ENCODE data around the gene STARD7.
"Not testable (repeated sequence)": the region's sequence is repeated elsewhere in the genome, so short reads cannot be mapped to it uniquely, and the experiment has no call there.

Gene STARD7

DNA sequence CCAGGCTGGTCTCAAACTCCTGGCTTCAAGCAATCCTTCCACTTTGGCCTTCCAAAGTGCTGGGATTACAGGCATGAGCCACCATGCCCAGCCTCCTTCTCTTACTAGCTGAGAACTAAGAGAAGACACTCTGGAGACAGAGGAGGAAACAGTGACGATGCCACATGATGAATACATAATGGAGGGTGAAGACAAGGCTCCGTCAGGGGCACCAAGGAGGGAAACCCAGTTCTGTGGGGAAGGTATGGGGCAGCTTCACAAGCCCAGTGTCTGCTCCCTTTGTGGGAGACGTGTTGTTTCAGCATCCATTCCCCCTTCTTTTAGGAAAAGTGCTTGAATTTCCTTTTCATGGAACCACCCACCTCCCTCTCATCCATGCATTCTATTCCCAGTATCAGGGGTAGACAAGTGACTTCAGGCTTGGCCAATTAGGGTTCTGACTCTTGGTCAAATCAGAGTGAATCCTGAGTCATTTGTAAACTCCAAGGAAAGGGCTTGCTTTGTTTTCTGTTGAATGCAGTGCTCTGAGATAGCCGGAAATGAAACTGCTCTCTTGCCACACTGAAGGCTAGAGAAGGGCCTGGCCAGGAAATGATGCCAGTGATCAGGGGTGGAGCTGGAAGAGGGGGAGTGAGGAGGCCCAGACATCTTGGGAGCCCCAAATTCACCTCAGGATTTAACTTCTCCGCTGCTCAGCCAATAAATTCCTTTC, 33.4 kb upstream of the STARD7 start:
- Mint-ChIP-seq H3K4me3 (peak overlapping the region; percentile 63 to 75), H3K9me3 (peaks cover 8% of the 10 kb centered on the region in 2 donors), H3K27me3 (no peaks in the 10 kb centered on the region), H3K27ac (peak overlapping the region; percentile 85 to 94), H3K4me1 (peaks cover 56% of the 10 kb centered on the region)
- peak; percentile 47 to 77 for DNase-seq
- ATAC-seq: peak; percentile 96

DNA sequence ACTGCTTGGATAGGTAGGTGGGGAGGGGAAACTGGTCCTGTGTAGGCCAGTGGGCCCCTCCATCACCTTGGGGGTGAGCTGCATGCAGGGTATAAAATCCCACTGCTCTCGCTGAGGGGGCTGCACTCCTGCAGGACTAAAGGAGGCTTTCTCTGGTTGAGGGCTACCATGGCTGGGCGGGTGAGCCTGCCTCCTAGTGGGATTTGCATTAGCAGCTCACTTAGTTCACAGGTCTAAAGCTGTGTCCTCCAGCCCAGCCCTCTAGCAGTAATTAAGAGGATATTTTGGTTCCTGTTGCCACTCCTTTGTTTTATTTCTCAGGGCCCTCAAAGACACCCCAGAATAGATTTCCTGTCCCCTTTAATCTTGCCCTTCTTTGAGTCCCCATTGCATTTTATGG, 32.6 kb upstream of the STARD7 start:
- H3K27me3 Mint-ChIP-seq: no peaks in the 10 kb centered on the region
- peaks cover 48% of the 10 kb centered on the region for H3K4me1 Mint-ChIP-seq
- DNase-seq (no peak), ATAC-seq (no peak)
- peak overlapping the region; percentile 63 to 75 for H3K4me3 Mint-ChIP-seq
- H3K27ac Mint-ChIP-seq: peak overlapping the region; percentile 85 to 94
- peaks cover 7 to 8% of the 10 kb centered on the region in 2 donors for H3K9me3 Mint-ChIP-seq

DNA sequence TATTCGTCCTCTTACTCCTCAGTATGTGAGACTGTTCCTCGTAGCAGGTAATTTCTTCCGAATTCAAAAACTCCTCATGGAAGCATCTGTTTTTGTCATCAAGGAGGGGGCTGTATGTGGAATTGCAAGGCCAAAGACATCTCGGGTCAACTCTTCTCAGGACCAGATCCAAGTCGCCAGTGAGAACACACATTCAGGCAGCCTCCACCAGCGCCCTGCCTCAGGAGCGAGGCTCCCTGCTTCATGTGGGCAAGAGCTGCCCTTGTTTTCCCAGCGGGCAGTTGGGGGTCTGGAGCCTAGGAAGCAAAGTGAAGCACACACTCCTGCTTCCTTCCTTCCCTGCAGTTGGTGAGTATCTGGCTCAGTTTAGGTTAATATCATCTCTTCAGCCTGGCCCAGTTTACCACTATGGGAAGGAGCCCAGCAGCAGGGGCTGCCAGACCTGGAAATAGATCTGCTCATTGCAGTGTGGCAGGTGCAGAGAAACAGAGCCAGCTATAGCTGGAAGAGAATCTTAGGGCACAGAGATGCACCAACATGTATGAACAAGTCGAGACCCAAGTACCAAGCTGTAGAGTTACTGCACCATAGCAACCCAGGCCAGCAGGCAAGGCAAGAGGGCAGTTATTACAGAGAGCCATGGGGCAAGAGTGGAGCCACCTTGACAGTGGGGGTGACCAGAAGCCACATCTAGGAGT, 31.9 kb upstream of the STARD7 start:
- DNase-seq (no peak), ATAC-seq (no peak)
- Mint-ChIP-seq H3K9me3 (peaks cover 0 to 1% of the 10 kb centered on the region in 2 donors), H3K4me1 (peaks cover 41% of the 10 kb centered on the region), H3K4me3 (no peak overlapping the region), H3K27me3 (no peaks in the 10 kb centered on the region), H3K27ac (peak overlapping the region in 1 of 2 donors; percentile 29)

DNA sequence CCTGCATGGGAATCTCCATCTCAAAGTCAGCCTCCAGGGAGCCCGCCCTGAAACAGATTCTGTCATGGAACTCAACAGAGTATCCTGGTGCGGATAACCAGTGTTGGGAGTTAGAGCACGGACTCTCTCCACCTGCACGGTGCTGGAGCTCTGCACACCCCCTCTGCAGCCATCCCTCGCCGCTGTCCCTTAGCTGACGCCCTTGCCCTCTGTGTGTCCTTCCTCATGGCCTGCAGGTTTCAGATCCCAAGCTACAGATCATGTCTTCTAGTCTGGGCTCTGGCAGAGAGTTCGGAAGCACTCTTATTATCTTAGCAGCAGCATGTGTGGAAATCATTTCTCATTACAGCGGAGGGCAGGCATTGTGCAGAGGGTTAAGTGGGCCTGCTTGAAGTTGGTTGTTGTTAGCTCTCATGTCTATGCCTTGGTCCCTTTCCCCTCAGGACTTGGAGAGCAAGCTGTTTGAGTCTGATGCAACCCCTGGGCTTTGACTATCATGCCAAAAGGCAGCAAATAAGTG, 31.2 kb upstream of the STARD7 start:
- no peaks in the 10 kb centered on the region for H3K9me3 Mint-ChIP-seq
- no peaks in the 10 kb centered on the region for H3K27me3 Mint-ChIP-seq
- DNase-seq (no peak), ATAC-seq (no peak)
- no peak overlapping the region for H3K27ac Mint-ChIP-seq
- no peak overlapping the region for H3K4me3 Mint-ChIP-seq
- H3K4me1 Mint-ChIP-seq: peaks cover 34% of the 10 kb centered on the region

DNA sequence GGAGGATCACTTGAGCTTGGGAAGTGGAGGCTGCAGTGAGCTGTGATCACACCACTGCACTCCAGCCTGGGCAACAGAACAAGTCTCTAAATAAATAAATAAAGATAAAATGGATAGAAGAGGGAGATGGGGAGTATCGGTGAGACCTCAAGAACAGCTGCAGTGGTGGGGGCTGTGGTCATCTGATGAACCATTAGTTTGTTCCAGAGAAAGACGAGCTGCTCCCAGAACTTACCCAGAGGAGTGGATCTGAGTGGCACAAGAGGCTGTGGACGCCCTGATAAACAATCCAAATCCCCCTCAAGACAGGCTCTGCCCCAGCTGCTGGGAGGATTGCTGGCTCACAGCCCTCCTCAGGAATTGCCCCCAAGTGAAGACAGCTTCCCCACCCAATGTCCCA, 30.5 kb upstream of the STARD7 start:
- H3K9me3 Mint-ChIP-seq: no peaks in the 10 kb centered on the region
- peaks cover 30% of the 10 kb centered on the region for H3K4me1 Mint-ChIP-seq
- ATAC-seq (no peak), DNase-seq (no peak)
- H3K27ac Mint-ChIP-seq: no peak overlapping the region
- no peak overlapping the region for H3K4me3 Mint-ChIP-seq
- H3K27me3 Mint-ChIP-seq: no peaks in the 10 kb centered on the region

DNA sequence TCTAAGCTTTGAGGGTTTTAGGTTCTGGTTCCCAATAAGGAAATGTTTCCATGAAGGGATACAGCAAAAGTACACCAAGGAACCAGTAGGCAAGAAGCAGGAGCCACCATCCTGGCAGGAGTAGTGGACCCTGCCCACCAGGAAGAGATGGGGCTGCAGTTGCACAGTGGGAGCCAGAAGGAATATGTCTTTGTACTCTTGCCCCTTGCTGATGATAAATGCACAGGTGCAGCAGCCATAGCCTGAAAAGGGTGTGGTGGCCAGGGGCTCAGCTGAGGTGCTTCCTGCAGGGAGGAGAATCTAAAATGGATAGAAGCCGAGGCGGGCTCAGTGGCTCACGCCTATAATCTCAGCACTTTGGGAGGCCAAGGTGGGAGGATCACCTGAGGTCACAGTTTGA, 29.6 kb upstream of the STARD7 start:
- H3K4me3 Mint-ChIP-seq: no peak overlapping the region
- no peak overlapping the region for H3K27ac Mint-ChIP-seq
- no peaks in the 10 kb centered on the region for H3K9me3 Mint-ChIP-seq
- no peaks in the 10 kb centered on the region for H3K27me3 Mint-ChIP-seq
- no peak for DNase-seq
- no peak for ATAC-seq
- H3K4me1 Mint-ChIP-seq: peaks cover 29% of the 10 kb centered on the region

DNA sequence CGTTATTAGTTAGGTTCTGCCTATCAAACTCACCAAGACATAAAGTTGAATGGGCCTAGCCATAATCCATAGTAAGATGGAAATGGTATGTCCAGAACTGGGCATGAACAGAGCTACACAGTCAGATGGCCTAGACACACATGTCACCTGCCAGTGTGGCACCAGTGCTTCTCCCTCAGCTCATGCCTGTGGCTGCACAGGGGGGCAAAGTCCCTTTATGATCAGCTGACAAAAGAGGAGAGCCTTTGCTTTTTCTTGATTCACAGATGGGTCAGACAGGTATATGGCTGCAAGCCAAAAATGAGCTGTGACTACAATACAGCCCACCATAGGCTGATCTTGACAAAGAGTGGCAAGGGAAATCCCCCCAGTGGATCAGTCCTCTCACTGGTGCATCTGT, 28.3 kb upstream of the STARD7 start:
- H3K4me3 Mint-ChIP-seq: no peak overlapping the region
- ATAC-seq (no peak), DNase-seq (no peak)
- H3K9me3 Mint-ChIP-seq: no peaks in the 10 kb centered on the region
- H3K4me1 Mint-ChIP-seq: peaks cover 15% of the 10 kb centered on the region
- H3K27me3 Mint-ChIP-seq: no peaks in the 10 kb centered on the region
- peak overlapping the region in 1 of 2 donors; percentile 20 for H3K27ac Mint-ChIP-seq

DNA sequence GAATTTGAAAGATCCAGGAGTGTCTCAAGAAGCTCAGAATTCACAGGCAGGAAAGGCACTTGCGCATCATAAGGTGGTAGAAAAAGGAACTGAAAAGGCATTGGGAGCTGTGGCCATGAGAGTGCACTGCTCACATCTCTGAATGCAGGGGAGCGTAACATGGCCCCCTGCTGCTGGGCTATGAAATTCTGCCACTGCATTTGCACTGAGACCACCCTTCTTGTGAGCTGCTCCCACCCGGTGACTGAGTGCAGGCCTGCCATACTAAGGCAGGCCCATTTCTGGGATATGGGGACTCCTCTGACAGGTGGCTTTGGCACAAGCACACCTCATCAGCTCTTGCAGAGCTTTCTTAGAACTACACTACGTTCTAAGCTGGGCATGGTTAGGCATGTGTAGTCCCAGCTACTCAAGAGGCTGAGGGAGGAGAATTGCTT, 25.3 kb upstream of the STARD7 start:
- no peak overlapping the region for H3K27ac Mint-ChIP-seq
- H3K4me1 Mint-ChIP-seq: no peaks in the 10 kb centered on the region
- ATAC-seq: no peak
- DNase-seq: no peak
- H3K9me3 Mint-ChIP-seq: no peaks in the 10 kb centered on the region
- H3K4me3 Mint-ChIP-seq: no peak overlapping the region
- H3K27me3 Mint-ChIP-seq: no peaks in the 10 kb centered on the region

DNA sequence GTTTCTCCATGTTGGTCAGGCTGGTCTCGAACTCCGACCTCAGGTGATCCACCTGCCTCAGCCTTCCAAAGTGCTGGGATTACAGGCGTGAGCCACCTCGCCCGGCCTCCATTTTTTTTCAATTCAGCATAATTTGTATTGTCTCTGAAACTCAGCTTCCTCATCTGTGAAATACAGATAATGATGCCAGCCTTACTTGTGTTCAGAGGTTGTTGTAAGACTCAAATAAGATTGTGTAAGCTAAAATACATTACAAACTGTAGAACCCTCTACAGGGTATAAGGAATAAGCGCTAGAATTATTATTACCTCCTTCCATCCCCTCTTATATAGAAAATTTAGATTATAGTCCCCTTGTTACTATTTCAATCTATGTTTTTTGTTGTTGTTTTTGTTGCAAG, 24.8 kb upstream of the STARD7 start:
- Mint-ChIP-seq H3K9me3 (no peaks in the 10 kb centered on the region), H3K27ac (no peak overlapping the region), H3K4me1 (no peaks in the 10 kb centered on the region), H3K27me3 (no peaks in the 10 kb centered on the region), H3K4me3 (no peak overlapping the region)
- DNase-seq (no peak), ATAC-seq (no peak)

DNA sequence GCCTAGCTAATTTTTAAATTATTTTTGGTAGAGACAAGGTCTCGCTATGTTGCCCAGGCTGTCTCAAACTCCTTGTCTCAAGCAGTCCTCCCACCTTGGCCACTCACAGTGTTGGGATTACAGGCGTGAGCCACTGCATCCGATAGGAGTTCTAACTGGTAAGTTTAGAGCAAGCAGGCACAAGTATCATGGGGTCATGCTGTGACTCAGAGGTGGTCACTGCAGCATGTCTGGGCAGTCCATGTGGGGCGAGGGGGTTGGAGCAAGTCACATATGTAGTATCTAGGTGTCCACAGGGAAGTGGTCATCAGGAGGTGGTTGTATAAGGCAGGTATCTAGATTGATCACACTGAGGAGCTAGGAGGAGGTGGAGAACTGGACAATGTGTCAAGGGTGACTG, 22.7 kb upstream of the STARD7 start:
- no peaks in the 10 kb centered on the region for H3K9me3 Mint-ChIP-seq
- no peaks in the 10 kb centered on the region for H3K27me3 Mint-ChIP-seq
- ATAC-seq (no peak), DNase-seq (no peak)
- no peaks in the 10 kb centered on the region for H3K4me1 Mint-ChIP-seq
- H3K27ac Mint-ChIP-seq: no peak overlapping the region
- H3K4me3 Mint-ChIP-seq: no peak overlapping the region

DNA sequence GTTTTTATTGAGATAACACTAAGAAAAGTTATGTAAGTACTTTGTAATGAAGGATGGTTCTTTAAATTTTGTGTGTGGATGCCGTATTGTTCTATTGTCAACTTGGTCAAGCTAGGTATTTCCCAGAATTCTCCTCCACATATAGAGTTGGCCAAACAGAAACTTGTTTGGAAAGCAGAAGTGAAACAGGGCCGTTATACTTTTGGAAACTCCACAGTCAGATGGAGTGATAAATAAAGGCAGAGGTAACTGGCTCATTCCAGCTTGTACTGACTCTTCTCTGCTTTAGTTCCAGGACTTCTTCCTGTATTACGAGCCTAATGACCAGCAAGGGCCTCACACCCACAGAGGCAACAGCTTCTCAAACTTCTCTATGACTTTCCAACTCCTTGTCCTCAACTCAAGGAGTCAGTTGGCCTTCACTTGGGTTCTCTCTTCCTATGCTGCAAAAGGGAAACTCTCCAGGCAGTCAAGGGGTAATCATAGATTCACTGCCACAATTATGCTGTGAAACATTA, 16.4 kb upstream of the STARD7 start:
- Mint-ChIP-seq H3K27ac (no peak overlapping the region), H3K4me3 (no peak overlapping the region), H3K9me3 (no peaks in the 10 kb centered on the region), H3K4me1 (peaks cover 9% of the 10 kb centered on the region), H3K27me3 (no peaks in the 10 kb centered on the region)
- DNase-seq (no peak), ATAC-seq (no peak)

DNA sequence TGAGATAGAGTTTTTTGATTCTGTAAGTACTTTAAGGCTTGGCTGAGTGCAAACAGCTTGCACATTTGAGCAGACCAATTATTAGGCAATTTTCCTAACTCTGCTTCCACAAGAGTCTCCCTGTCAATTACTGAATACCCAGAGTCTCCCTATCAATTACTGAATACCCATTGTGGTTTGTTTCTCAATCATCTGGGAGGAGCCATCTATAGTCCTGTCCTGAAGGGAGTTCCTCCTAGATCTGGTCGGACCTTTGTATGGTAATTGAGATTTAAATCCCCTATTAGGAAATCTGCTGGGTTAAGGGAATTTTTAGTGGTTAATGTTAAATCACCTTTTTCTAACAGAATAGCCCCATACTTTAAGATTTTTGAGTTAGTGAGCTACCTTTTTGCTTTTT, 12.5 kb upstream of the STARD7 start:
- not testable (repeated sequence) for H3K27ac Mint-ChIP-seq, H3K4me1 Mint-ChIP-seq, DNase-seq, H3K9me3 Mint-ChIP-seq, H3K4me3 Mint-ChIP-seq, H3K27me3 Mint-ChIP-seq, ATAC-seq

DNA sequence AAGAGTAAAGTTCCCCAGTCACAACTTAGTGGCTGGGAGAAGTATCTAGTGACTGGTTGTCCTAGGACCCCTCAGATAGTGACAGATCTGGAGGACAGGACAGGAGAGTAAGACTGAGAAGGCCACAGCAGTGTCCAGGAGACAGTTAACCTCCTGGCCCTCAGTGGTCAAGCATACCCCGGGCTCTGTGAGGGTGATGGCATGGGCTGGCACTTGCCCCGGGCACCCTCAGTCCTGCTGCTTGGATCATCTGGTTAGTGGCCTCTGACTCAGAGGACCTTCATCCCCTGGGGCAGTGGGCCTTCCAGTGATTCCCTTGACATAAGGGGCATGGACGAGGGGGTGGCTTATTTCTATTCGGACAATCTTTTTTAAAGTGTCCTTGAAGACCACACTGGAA, 11.3 kb upstream of the STARD7 start:
- not testable (repeated sequence) for ATAC-seq, DNase-seq, H3K4me3 Mint-ChIP-seq, H3K4me1 Mint-ChIP-seq, H3K27me3 Mint-ChIP-seq, H3K27ac Mint-ChIP-seq, H3K9me3 Mint-ChIP-seq

DNA sequence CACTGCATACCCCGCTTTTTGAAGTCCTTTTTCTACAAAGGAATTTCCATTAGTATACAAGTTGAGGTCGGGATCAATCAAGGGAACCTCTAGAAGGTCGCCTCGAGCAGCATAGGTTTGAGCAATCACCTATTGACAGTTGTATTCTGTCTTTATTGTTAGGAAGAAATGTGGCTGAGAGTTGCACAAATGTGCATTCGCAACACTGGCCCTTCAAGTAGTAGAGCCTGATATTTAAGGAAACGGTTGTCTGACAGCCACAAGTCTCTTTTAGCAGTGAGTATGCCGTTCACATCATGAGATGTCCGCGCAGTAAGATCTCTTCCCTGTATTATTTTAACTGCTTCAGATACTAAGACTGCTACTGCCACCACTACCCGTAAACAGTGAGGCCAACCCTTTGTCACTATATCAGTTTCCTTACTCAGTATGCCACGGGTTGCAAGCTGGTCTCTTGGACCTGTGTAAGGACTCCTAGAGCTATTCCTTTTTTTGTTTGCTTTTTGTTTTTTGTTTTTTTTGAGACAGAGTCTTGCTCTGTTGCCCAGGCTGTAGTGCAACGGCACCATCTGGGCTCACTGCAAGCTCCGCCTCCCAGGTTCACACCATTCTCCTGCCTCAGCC, 10.0 kb upstream of the STARD7 start:
- H3K9me3 Mint-ChIP-seq: no peaks in the 10 kb centered on the region
- H3K4me3 Mint-ChIP-seq: no peak overlapping the region
- no peaks in the 10 kb centered on the region for H3K4me1 Mint-ChIP-seq
- DNase-seq (no peak), ATAC-seq (no peak)
- no peak overlapping the region for H3K27ac Mint-ChIP-seq
- H3K27me3 Mint-ChIP-seq: no peaks in the 10 kb centered on the region

DNA sequence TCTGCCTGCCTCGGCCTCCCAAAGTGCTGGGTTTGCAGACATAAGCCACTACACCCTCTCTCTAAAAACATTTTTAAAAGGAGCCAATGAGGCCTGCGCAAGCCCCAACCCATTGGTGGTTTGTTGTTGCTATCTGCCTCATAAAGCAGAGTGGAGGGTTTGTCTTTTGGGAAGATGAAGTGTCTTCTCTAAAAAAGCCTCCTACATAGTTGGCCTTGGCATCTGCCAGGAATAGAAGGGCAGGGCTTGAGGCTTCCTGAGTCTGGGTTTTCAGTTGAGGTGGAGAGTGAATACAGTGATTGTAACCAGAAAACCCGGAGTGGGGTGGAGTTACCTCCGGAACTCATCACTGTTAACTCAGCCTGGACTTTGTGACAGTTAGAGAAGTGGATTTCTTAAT, 5.9 kb upstream of the STARD7 start:
- DNase-seq (no peak), ATAC-seq (no peak)
- H3K4me3 Mint-ChIP-seq: no peak overlapping the region
- no peaks in the 10 kb centered on the region for H3K27me3 Mint-ChIP-seq
- no peaks in the 10 kb centered on the region for H3K9me3 Mint-ChIP-seq
- peaks cover 16% of the 10 kb centered on the region for H3K4me1 Mint-ChIP-seq
- no peak overlapping the region for H3K27ac Mint-ChIP-seq

DNA sequence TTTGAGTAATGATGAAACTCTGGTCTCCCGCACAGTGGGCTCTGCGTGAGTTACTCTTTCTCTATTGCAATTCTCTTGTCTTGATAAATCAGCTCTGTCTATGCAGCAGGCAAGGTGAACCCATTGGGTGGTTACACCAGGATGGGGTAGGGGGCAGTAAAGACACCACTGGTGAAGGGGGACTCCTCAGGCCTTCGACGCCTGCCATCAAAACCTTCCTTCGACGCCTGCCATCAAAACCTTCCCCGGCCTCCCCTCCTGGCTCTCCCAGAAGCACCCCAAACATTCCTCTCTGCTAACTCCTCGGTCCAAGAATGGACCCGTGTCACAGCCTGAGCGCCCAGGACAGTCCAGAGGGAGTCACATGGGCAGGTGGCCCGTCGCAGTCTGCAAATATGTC, 4.8 kb upstream of the STARD7 start:
- H3K9me3 Mint-ChIP-seq: no peaks in the 10 kb centered on the region
- ATAC-seq (no peak), DNase-seq (no peak)
- no peak overlapping the region for H3K27ac Mint-ChIP-seq
- H3K27me3 Mint-ChIP-seq: no peaks in the 10 kb centered on the region
- peaks cover 20% of the 10 kb centered on the region for H3K4me1 Mint-ChIP-seq
- no peak overlapping the region for H3K4me3 Mint-ChIP-seq

Data from stimulated activated naive CD8-positive, alpha-beta T cell treated with anti-CD3 and anti-CD28 coated beads, Interleukin-15, amount 100 ng/mL, for 72 hours (primary cell).